ENCODE results near the gene CHRNA9. TPM values are rescaled to one million over a fixed set of nuclear protein-coding genes. Genes with fewer than 3 reads are reported as not detected.
A peak's percentile ranks its signal among the peaks of the same experiment; 100 is the strongest.

The CHRNA9 gene
- total and polyA plus RNA-seq, 2 experiments from 2014 or later = 0.58 to 5.7 TPM

DNA sequence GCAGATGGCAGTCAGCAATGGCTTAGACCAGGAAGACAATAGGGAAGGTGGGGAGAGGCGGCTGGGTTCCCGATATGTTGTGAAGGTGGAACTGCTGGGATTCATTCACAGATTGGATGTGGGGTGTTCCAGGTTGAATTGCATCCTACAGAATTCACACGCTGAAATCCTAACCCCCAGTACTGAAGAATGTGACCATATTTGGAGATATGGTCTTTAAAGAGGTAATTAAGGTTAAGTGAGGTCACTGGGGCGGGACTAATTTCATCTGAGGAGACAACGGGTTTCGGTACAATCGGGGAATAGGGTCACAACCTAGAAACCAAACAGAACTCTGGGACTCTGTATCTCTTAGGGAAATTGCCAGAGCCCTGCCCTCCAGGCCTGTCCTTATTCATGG is 5.3 kb upstream of the CHRNA9 start (continued):
- TF ChIP-seq EZH2phosphoT487 (IDR thresholded peaks at IDR 0.05; ENCODE audit: unreplicated experiment) (no peak), STAT1 (IDR thresholded peaks at IDR 0.05; ENCODE audit: unreplicated experiment) (no peak), ZNF114 (CRISPR knock-in tag; IDR thresholded peaks at IDR 0.05) (no peak), NANOG (IDR thresholded peaks at IDR 0.05; ENCODE audit: borderline replicate concordance) (no peak)

DNA sequence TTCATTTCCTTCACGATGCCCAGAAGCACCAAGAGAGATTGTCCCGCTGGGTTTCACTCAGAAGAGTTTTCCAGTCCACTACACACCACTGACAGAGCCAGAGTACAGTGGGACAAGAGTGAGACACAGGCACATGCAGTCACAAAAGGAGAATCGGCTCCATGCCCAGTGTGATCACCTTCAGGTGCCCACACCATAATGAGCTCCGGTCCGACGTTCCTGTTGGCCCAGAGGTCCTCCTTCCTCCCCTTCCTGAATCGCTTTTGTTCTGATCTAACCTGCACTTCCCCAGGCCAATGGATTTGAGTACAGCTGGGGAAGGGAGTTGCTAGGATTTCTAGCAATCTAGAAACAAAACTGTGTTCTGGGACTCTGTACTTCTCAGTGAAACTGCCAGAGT is 4.6 kb upstream of the CHRNA9 start:
- ATAC-seq (no peak), DNase-seq (ENCODE audit: low spot score) (no peak)
- H3K4me1 ChIP-seq (ENCODE audit: insufficient read depth) = peaks cover 13% of the 10 kb centered on the region
- peaks cover 18% of the 10 kb centered on the region for H3K27me3 Mint-ChIP-seq (ENCODE audit: insufficient read depth, low read depth, poor library complexity)
- H3F3A ChIP-seq (replicated peaks; ENCODE audit: low read depth) = no peaks in the 10 kb centered on the region
- H4K20me1 ChIP-seq (replicated peaks; ENCODE audit: insufficient read depth) = no peaks in the 10 kb centered on the region
- peak overlapping the region; percentile 80; the same call in 1 of the 2 replicates for H2AFZ ChIP-seq
- H3K4me3 ChIP-seq = no peak overlapping the region
- no peak overlapping the region for H3K4me3 Mint-ChIP-seq
- no peaks in the 10 kb centered on the region for H3K36me3 ChIP-seq (ENCODE audit: insufficient read depth)
- no peaks in the 10 kb centered on the region for H3K79me2 ChIP-seq (replicated peaks; ENCODE audit: insufficient read depth)
- H3K9me3 Mint-ChIP-seq = peaks cover 5% of the 10 kb centered on the region; the same call in 1 of the 3 replicates
- no peak overlapping the region for H3K4me2 ChIP-seq
- no peak overlapping the region for H3K27ac ChIP-seq (ENCODE audit: low read depth)
- TF ChIP-seq EZH2phosphoT487 (IDR thresholded peaks at IDR 0.05; ENCODE audit: unreplicated experiment) = no peak
- no peak for TF ChIP-seq POLR2AphosphoS5 (IDR thresholded peaks at IDR 0.05; ENCODE audit: low read depth)
- TF ChIP-seq ZNF331 (CRISPR knock-in tag; IDR thresholded peaks at IDR 0.05; ENCODE audit: low read depth) = no peak
- TF ChIP-seq NANOG (IDR thresholded peaks at IDR 0.05; ENCODE audit: borderline replicate concordance) = no peak
- TF ChIP-seq, protein P1, sequence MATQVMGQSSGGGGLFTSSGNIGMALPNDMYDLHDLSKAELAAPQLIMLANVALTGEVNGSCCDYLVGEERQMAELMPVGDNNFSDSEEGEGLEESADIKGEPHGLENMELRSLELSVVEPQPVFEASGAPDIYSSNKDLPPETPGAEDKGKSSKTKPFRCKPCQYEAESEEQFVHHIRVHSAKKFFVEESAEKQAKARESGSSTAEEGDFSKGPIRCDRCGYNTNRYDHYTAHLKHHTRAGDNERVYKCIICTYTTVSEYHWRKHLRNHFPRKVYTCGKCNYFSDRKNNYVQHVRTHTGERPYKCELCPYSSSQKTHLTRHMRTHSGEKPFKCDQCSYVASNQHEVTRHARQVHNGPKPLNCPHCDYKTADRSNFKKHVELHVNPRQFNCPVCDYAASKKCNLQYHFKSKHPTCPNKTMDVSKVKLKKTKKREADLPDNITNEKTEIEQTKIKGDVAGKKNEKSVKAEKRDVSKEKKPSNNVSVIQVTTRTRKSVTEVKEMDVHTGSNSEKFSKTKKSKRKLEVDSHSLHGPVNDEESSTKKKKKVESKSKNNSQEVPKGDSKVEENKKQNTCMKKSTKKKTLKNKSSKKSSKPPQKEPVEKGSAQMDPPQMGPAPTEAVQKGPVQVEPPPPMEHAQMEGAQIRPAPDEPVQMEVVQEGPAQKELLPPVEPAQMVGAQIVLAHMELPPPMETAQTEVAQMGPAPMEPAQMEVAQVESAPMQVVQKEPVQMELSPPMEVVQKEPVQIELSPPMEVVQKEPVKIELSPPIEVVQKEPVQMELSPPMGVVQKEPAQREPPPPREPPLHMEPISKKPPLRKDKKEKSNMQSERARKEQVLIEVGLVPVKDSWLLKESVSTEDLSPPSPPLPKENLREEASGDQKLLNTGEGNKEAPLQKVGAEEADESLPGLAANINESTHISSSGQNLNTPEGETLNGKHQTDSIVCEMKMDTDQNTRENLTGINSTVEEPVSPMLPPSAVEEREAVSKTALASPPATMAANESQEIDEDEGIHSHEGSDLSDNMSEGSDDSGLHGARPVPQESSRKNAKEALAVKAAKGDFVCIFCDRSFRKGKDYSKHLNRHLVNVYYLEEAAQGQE (IDR thresholded peaks at IDR 0.05; ENCODE audit: unreplicated experiment) = no peak
- TF ChIP-seq STAT1 (IDR thresholded peaks at IDR 0.05; ENCODE audit: unreplicated experiment) = no peak
- TF ChIP-seq CREB1 (CRISPR knock-in tag; IDR thresholded peaks at IDR 0.05; ENCODE audit: low read depth) = no peak
- no peak for TF ChIP-seq JUNB (IDR thresholded peaks at IDR 0.05; ENCODE audit: unreplicated experiment)
- TF ChIP-seq ZNF114 (CRISPR knock-in tag; IDR thresholded peaks at IDR 0.05) = no peak
- no peak for TF ChIP-seq CTCF (conservative IDR thresholded peaks at IDR 0.05; ENCODE audit: low read depth in 2 of 2)
- no peak for TF ChIP-seq EZH2 (IDR thresholded peaks at IDR 0.05; ENCODE audit: low read depth, unreplicated experiment)
- TF ChIP-seq, protein P2, sequence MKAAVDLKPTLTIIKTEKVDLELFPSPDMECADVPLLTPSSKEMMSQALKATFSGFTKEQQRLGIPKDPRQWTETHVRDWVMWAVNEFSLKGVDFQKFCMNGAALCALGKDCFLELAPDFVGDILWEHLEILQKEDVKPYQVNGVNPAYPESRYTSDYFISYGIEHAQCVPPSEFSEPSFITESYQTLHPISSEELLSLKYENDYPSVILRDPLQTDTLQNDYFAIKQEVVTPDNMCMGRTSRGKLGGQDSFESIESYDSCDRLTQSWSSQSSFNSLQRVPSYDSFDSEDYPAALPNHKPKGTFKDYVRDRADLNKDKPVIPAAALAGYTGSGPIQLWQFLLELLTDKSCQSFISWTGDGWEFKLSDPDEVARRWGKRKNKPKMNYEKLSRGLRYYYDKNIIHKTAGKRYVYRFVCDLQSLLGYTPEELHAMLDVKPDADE (IDR thresholded peaks at IDR 0.05) = no peak
- H3K9me2 ChIP-seq (ENCODE audit: insufficient read depth) = no peaks in the 10 kb centered on the region; the same call in 1 of the 2 replicates
- H3K4me1 Mint-ChIP-seq = peaks cover 29% of the 10 kb centered on the region
- H3K27ac Mint-ChIP-seq = no peak overlapping the region
- no peaks in the 10 kb centered on the region for H3K27me3 ChIP-seq (ENCODE audit: insufficient read depth)
- peaks cover 4% of the 10 kb centered on the region; the same call in 1 of the 3 replicates for H3K36me3 Mint-ChIP-seq (ENCODE audit: low read depth)
